HL-60 (cell line): Measurements from ENCODE around the gene CD247.

Experiments used
- DNase-seq, 2 experiments: peaks; one replicate each; pipeline ENCODE4 v3.0.0-alpha.2; 2010 to 2020; ENCODE audit warnings: low read depth in 1 of 2, low spot score in 1 of 2
- H3K27ac ChIP-seq: fragments of 250-450 bp; sonication (Bioruptor Pico); replicated peaks from 2 replicates; pipeline ENCODE4 v1.5.1; 2020; ENCODE audit warnings: mild to moderate bottlenecking, moderate library complexity
- H3K27me3 ChIP-seq: fragments of 250-450 bp; sonication (Bioruptor Pico); 2 replicates; pipeline ENCODE4 v1.5.1; 2021; ENCODE audit warnings: mild to moderate bottlenecking, moderate library complexity; ENCODE audit not compliant: insufficient read depth, poor library complexity, severe bottlenecking
- H3K4me3 ChIP-seq: replicated peaks from 2 replicates; pipeline ENCODE4 v1.5.1; 2011; ENCODE audit warnings: mild to moderate bottlenecking, control low read depth, low read length; ENCODE audit not compliant: insufficient read depth
- CTCF ChIP-seq: IDR thresholded peaks from one replicate; pipeline ENCODE4 v1.5.1; 2011; ENCODE audit warnings: low read length, control low read depth, inconsistent platforms; ENCODE audit not compliant: insufficient read depth
- GABPA ChIP-seq: IDR thresholded peaks from 2 replicates; pipeline ENCODE4 v1.6.1; 2012; ENCODE audit warnings: low read depth
- POLR2AphosphoS5 ChIP-seq: IDR thresholded peaks from 2 replicates; pipeline ENCODE4 v1.6.1; 2012; ENCODE audit warnings: low read depth
- REST ChIP-seq: IDR thresholded peaks from 2 replicates; pipeline ENCODE4 v1.6.1; 2012; ENCODE audit warnings: low read depth; ENCODE audit not compliant: insufficient replicate concordance
- SPI1 ChIP-seq: IDR thresholded peaks from 2 replicates; pipeline ENCODE4 v1.6.1; 2012; ENCODE audit warnings: low read depth, mild to moderate bottlenecking, borderline replicate concordance

CD247 gene

GRCh38 chr1:167400359-167400953 lies 117.9 kb downstream of the CD247 start:
- TF ChIP-seq SPI1 (no peak), REST (no peak), POLR2AphosphoS5 (no peak), GABPA (no peak), CTCF (no peak)
- DNase-seq = no peak
- Histone ChIP-seq H3K27ac (no peak overlapping the region), H3K27me3 (no peaks in the 10 kb centered on the region), H3K4me3 (no peak overlapping the region)

- TF ChIP-seq SPI1 = no peak
- TF ChIP-seq POLR2AphosphoS5 = no peak
- TF ChIP-seq GABPA = no peak
- no peak for TF ChIP-seq REST
- no peak for TF ChIP-seq CTCF
- Histone ChIP-seq H3K4me3 (no peak overlapping the region), H3K27me3 (no peaks in the 10 kb centered on the region), H3K27ac (no peak overlapping the region)
- no peak for DNase-seq
These were observed 126.1 kb downstream of the CD247 start for GRCh38 chr1:167392200-167392696.

- Histone ChIP-seq H3K4me3 (no peak overlapping the region), H3K27me3 (no peaks in the 10 kb centered on the region), H3K27ac (no peak overlapping the region)
- DNase-seq = no peak
- TF ChIP-seq SPI1 = no peak
- TF ChIP-seq CTCF = no peak
- TF ChIP-seq POLR2AphosphoS5 = no peak
- TF ChIP-seq REST = no peak
- TF ChIP-seq GABPA = no peak
These were observed 129.4 kb downstream of the CD247 start for GRCh38 chr1:167388976-167389375.
